NCI-H510A (cell line): ENCODE data around the gene TNFRSF25.

Experiments used
- DNase-seq: peaks from one replicate; lab custom pipeline; 2025; lab: John Stamatoyannopoulos, UW

Gene TNFRSF25

DNA sequence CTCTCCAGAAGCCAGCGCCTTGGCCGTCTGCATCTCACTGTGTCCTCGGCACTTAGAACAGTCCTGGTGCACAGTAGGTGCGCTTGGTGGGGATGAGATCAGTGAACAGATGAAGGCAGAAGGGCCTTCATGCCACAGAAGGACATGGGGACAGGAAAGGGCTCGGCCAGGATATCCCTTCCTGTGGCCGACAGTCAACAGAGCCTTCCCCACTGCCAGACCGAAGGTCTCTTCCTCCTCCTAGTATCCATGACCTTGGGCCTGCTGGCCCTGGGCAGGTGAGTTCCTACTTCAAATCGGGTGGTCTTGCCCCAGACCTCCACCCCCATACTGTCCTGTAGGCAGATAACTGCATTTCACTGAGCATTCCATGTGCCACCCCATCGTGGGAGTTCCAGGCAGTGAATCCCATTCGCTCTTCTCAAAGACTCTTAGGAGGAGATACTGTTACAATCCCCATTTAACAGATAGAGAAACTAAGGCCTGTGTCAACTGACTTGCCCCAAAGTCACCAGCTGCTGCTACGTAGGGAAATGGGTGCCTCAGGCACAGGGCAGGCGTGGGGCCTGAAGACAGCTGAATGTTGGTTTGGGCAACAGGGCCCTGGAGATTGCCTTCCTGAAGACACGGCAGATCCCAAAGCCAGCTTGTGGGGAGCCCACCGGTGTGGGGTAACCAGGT lies 22.0 kb upstream of the TNFRSF25 start:
- no peak for DNase-seq

DNA sequence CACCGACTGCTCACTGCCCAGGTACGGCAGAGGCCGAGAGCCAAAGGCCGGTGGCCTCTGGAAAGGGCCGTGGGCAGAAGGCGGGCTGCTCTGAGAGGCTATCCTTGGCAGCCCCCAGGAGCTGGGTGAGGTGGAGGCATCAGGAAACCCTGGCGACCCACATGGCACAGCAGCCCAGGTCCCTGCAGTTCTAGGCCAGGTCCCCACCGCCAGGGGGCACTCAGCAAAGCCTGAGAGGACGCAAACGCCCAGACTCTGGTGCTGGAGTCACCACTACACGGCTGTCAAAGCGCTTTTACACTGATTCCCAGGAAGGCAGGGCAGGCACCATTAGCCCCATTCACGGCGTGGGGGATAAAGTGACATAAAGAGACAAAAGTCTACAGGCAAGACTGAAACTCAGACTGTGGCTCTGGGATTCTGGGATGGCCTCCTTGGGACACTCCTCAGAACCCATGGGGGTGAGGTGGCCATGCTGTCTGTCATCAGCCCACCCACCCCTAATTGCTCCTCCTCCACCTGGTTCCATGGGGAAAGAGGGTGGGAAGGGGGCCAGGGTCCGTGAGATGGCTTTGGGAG lies 20.5 kb upstream of the TNFRSF25 start:
- DNase-seq = peak; percentile 89

DNA sequence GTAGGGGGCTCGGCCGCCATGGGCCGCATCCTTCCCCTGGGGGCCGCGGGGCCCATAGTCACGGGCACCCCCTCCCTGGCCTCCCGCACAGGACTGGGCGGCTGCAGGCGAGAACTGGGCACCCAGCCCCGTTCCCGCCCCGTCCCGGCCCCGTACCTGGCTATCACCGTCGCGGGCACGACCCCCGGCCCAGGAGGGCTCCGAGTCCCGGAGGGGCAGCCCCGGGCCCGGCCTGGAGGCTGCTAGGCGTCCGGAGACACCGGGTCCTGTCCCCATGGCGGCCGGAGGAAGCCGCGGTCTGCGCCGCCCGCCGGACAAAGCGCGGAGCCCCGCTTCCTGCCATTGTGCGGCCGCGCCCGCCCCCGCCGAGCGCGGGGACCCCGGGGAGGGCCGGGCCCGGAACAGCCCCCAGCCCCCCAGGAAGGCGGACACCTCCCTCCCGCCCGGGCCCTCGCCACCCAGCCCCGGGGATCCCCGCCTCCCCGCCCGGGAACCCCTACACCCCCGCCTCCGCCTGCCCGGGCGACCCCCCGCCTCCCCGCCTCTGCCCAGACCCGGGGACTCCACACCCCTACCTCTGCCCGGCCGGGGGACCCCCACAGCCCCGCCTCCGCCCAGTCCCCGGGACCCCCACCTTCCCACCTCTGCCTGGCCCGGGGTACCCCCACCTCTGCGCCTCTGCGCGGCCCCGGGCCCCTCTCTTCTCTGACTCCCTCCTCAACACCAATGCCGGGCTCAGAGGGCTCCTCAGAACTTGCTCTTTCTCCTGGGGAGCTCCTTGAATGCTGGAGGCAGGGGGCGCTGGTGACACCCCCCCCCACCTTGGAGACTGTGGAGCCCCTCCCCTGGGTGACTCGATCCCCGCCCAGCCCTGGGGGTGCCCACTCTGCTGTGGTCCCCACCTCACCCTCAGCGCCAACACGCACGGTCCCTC lies 19.5 kb upstream of the TNFRSF25 start:
- no peak for DNase-seq

DNA sequence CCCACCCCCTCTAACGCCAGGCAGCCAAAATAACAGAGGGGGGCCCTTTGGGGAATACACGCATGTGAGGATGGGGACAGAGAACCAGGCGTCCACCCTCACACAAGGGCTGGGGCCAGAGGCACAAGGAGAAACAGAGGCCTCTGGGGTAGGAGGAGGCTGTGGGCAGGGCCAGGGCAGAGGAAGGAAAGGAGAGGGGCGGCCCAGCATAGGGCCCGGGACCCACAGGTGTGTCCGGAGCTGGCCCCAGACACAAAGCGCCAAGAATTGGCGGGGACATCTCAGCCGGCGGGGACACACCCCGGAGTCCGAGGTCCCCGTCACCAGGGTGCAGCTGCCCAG lies 18.8 kb upstream of the TNFRSF25 start:
- no peak for DNase-seq

DNA sequence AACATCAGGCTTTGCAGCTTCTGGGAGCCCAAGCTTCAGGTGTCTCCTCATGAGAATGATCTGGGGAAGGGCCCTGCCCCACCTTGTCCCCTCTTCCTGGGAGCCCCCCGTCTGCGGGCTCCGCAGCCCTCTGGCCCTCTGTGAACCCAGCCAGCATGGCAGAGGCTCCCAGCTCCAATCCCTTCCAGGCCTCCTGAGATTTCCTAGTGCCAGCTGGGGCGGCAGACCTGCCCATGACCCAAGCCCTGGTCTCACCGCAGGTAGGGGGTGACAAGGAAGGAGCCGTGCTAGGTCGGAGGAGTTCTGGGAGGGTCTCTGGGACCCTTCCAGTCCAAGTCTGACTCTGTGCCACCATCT lies 17.8 kb upstream of the TNFRSF25 start:
- no peak for DNase-seq

DNA sequence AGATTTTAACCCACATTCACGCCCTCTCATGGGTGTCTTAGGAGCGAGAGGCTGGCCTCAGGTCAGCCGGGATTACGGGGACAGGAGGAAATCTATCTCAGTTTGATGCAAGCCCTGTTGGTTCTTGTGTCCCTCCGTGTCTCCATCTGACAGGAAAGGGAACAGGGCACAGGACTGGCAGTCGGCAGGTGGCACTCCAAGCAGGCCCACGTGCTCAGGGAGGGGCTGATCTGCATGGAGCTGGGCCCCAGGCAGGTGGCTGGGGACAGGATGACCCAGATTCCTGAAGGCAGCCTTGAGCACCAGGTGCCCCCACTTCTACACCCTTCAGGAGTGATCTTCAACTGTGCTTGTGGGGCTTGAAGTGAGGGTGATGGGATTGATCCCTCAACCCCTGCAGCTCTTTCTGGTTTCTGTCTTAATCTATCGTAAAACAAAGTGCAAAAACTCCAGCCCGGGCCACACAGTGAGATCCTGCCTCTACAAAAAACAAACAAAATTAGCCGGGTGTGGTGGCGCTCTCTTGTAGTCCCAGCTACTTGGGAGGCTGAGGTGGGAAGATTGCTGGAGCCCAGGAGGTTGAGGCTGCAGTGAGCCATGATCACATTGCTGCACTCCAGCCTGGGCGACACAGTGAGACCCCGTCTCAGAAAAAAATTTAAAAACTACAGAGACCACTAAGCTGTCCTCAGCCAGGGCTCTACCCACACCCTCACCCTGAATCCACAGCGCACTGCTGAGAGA lies 17.2 kb upstream of the TNFRSF25 start:
- peak; percentile 90 for DNase-seq

DNA sequence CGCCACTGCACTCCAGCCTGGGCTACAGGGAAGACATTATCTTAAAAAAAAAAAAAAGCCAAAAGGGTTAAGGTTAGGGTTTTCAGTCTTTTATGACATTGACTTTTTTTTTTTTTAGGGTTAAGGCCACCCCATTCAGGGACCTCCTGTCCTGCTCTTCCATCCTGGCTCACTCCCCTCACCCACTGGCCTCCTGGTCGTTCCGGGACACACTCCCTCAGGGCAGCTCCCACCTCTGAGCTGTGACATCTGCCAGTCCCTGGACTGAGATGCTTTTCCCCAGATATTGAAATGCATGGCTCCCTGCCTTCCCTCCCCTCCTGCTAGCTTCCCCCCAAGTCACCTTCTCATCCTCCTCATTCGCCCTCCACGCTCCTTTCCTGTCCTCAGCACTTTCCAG lies 15.8 kb upstream of the TNFRSF25 start:
- DNase-seq = no peak

DNA sequence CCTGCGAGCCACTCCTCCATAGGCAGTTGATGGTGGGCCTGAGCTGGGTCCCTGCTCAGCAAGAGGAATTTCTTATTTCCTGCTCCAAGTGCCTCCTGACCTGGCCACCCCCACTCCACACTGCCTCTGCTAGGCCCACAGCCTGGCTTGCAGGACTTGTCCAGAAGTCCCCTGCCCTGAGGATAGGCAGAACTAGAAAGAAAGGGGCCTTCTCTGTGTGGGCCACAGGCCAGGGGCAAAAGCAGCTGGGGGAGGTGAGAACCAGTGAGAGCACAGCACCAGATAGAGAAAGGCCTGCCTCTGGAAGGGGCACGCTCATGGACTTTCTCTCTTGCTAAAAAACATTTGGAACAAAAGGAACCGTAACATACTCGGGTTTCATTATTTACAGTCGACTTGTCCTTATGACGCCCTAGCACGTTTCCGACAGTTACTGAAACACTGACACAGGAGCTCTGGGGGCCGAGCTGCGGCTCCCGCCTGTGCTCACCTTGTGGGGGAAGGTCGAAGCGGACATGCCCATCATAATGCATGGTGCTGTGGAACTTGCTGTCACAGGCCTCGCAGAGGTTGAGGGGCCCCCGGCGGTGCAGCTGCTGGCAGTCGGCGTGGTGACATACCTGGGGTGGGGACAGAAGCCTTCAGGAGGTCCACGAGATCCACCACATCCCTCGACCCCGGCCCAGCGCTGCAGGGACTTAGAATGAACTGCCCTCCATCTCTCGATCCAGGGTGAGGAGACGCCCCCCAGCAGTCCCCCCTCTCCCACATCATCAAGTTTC lies 11.3 kb upstream of the TNFRSF25 start:
- no peak for DNase-seq

DNA sequence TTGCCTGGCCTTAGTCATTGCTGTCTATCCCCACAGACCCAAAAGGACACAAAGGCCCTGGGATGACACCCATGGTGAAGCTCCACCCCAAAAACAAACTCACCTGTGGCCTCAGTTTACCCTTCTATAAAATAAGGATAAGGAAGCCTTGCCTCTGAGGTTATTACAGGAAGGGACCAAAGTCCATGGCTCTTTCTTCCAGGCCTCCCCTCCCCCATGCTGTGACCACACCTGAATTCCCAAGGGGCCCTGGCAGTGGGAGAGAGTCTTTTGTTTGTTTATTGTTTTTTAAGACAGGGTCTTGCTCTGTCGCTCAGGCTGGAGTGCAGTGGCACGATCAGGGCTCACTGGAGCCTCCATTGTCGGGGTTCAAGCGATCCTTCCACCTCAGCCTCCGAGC lies 10.5 kb upstream of the TNFRSF25 start:
- no peak for DNase-seq

DNA sequence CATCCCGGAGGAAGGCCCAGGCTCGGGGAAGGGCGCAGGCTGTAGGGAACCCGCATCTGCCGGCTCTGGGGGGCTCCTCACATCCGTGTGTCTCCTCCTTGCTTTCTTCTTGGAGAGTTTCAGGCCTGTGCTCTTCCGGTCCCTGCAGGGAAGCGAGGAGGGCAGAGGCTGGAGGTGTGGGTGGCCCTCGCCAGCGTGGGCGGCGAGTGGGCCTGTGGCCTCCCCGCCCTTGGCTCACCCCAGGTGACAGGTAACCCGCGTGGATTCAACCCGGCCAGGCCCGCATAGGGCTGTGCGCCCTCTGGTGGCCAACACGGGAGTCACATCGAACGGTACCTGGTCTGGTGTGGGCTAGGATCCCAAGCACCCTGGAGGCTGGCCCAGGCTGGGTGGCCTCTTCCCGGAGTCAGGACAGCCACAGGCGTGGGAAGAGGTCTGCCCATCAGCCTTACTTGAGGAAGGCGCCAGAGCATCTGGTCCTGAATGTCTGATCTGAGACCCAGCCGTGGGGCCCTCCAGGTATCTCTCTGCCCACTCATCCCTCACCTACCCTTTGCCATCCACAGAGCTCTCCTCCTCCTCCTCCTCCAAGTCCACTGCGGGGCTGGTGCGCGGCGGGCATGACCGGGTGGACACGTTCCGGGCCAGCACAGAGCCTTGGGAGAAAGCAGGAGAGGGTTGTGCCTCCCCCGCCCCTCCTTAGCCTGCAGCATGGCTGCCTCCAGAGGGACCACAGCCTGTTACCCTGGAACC lies 9.6 kb upstream of the TNFRSF25 start:
- no peak for DNase-seq

DNA sequence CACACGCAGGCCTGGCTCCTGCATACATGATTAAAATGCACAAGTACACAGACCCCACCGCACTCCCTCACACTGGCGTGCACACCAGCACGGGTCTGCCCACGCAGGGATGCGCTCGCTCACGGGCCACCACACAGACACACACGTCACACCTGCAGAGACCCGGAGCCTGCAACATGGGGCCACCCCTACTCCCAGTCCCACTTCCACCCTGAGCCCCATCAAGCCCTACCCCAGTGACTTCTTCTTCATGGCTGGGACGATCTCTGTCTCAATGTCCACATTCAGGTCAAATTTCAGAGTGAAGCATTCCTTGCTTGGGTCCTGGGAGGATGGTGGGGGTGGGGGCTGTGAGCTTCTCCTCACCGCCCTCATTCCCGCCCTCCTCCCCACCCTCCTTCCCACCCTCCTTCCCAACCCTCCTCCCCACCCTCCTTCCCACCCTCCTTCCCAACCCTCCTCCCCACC lies 8.9 kb upstream of the TNFRSF25 start:
- DNase-seq = no peak

DNA sequence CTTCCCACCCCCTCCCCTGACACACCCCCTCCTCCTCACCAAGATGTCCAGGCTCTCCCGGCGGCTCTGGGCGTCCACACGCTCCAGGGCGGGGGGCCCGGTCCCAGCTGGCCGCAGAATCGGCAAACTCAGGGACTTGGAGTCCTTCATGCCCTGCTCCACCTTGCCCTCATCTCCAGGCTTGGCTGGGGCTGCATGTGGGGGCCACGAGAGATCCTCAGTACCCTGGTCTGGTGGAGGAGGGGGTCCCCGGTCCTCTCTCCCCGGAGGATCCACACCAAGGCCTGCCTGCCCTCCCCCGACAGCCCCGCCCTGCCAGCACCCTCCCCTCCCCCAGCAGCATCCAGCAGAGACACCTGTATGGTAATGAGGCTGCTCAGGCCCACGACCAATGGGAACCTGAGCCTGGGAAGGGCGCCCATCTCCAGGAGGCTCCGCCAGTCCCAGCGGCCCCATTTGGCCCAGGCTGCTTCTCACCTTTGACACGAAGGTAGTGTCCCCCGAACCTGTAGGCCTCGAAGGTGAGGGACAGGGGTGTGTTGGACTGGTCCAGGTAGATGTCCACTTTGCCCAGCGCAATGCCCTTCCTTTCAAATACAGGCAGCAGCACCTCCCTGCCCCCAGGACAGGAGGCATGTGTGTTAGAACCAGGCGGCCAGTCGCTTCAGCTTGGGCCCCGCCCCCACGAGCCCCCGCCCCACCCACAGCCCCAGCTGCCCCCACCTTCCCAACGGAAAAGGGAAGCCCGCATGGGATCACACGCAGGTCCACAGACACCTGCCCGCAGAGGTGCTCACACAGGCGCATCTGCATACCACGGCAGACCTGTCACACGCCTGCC lies 8.2 kb upstream of the TNFRSF25 start:
- DNase-seq = peak; percentile 96

DNA sequence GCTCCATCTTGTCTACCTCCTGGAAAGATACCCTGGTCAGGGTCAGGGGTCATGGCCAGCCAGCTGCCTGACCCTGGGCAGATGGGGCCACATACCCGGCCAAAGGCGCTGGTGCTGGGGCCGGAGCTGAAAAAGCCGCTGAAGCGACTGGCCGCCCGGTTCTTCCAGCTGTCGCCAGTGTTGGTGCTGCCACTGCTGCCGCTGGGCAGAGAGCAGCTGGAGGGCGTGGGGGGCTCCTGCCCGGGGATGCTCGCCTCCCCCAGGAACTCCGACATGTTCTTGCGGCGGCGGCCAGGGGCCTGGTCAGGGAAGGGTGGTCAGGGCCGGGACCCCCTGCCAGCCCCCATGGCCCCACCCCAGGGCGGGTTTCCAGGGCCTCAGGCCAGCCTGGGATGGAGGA lies 7.2 kb upstream of the TNFRSF25 start:
- no peak for DNase-seq

DNA sequence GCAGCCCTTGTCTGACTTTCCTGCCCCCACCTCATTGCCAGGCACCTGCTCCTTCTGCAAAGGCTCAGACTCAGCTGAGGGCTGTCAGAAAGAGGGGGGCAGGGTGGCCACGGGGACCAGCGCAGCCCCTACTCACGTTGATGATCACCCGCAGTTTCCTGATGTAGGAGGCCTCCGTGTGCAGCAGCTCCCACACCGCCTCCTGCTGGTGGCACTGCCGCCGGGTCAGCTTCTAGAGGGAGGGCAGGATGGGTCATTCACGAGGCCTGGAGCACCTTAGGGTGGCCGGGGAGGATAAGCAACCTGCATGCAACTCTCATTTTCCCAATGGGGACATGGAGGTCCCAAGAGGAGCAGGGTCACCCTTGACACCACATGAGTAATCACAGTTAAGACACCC lies 6.4 kb upstream of the TNFRSF25 start:
- no peak for DNase-seq

DNA sequence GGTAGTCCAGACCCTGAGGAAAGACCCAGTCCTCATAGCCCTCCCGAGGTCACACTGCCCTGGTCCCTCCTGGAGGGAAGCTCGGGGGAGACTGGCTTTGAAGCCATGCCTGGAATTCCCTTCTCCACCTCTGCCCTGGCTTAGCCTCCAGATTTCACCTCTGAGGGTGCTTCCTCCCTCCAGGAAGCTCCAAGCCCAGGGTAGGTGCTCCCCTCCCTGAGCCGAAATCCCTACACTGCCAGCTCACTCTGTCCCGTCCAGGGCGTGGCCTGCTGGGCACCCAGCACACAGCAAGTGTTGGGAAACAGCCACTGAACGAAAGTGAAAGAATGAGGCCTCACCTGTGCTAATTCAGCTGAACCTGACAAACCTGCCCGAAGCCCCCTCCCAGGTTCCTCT lies 6.0 kb upstream of the TNFRSF25 start:
- DNase-seq = no peak

DNA sequence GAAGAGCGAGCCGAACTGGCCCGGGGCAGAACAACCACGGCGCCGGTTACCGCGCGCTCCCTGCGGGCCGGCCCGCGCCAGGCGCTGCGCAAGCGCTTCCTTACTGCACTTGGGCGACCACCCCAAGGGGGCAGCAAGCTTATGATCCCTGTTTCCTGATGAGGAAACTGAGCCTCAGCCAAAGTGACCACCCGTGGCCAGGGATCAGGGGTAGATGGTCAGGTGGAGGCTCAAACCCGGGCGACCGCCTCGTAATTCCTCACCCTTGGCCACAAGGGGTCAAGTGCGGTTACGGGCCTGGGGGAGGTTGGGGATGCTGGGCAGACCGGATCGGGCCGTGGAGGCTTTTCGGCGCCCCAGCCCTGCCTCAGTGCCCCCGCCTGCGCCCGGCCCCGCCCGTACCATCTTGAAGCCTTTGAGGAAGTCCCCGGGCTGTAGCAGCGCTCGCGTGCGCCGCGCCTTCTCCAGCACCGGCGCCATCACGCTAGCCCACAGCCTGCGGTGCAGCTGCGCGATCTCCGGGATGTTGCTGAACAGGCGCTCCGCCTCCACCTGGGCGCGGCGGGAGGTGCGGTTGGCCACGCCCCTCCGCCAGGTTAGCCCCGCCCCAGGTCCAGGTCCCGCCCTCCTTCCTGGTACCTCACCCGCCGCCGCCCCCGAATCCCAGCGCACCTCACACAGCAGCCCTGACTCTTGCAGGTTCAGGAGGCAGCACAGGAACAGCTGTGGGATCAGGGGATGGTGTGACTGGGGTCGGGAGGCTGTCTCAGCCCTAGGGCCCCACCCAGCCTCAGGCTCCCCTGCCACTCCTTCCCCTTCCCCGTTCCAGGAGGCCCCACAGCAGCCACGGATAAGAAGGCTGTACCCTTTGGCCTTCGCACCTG lies 5.4 kb upstream of the TNFRSF25 start:
- DNase-seq = no peak

DNA sequence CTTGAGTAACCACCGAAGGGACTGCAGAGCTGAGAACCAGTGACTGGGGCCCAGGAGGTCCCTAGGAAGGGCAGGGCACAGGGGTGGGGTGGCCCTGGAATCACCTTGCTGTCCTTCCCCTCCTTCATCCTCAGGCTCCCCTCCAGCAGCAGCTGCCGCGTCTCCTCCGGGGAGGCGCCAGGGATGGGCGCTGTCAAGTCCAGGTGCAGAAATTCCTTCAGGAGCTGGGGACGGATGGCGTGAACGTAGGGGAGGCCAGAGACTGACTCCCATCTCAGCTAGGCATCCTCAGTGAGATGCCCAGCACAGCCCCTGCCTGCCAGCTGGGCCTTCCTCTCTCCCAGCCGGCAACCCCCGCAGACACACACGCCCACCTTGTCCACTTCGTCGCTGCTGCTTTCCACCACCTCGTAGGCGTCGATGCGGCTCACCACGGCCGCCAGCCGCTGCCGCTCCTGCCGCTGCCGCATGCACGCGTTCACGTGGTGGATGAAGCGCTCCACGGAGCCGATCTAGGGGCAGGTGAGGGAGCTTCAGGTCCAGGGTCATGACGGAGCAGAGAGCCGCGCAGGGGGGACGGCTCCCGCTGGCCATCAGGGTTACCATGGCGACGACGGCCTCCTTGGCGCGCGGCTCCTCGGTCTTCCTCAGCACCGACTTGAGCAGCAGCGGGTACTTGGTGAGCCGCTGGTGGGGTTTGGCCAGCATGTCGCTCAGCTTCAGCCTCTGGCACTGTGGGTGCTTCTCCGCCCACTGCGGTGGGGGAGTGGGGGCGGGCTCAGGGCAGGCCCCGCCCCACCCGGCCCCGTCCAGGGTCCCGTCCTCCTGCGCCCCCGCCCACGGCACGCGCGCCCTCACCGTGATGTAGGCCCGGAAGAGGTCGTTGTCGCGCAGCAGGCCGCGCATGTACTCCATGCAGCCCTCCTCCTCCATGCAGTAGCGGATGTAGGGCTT lies 4.4 kb upstream of the TNFRSF25 start:
- no peak for DNase-seq
